Activated naive CD4-positive, alpha-beta T cell treated with anti-CD3 and anti-CD28 coated beads for 36 hours (primary cell): ENCODE data around the gene PIF1. TPM values are rescaled to one million over a fixed set of nuclear protein-coding genes. Genes with fewer than 3 reads are reported as not detected.
A peak's percentile ranks its signal among the peaks of the same experiment; 100 is the strongest.

Experiments used
- CTCF ChIA-PET: fragments of 350-600 bp; sonication (Branson Sonifier 250); formaldehyde crosslinking; loops from one replicate; lab custom pipeline; 2021; ENCODE audit warnings: antibody characterized with exemption; lab: Charles Lee
- DNase-seq: peaks from one replicate; pipeline ENCODE4 v3.0.0-alpha.2; 2020
- H3K27ac Mint-ChIP-seq: one replicate; pipeline ENCODE4 v1.8.0; 2021; ENCODE audit warnings: mild to moderate bottlenecking, mixed read lengths
- H3K27me3 Mint-ChIP-seq: one replicate; pipeline ENCODE4 v1.8.0; 2021; ENCODE audit warnings: low read depth, mixed read lengths
- H3K36me3 Mint-ChIP-seq: one replicate; pipeline ENCODE4 v1.8.0; 2021; ENCODE audit warnings: low read depth, mixed read lengths
- H3K4me1 Mint-ChIP-seq: one replicate; pipeline ENCODE4 v1.8.0; 2021; ENCODE audit warnings: low read depth, mixed read lengths
- H3K4me3 Mint-ChIP-seq: one replicate; pipeline ENCODE4 v1.8.0; 2021; ENCODE audit warnings: mild to moderate bottlenecking, moderate library complexity, mixed read lengths
- H3K9me3 Mint-ChIP-seq: one replicate; pipeline ENCODE4 v1.8.0; 2021; ENCODE audit warnings: mixed read lengths
- intact Hi-C: fragments of 100-400 bp; cut with micrococcal nuclease; formaldehyde crosslinking; loops from one replicate; pipeline ENCODE4 v1.15.1; 2023
- total RNA-seq, 2 experiments: library from RNA; stranded (reverse); gene quantifications; one replicate each; pipeline ENCODE4 v1.2.3, GENCODE V29; 2021

The PIF1 gene
- 10 to 100 TPM; 38.4 to 43.9 TPM for total RNA-seq

GRCh38 chr15:64825431-64826294 is at the start of gene PIF1:
PIF1 (minus strand) TSS chr15:64825647; CDS start chr15:64824335, 1,312 bp downstream.
- DNase-seq = peak; percentile 95
- H3K36me3 Mint-ChIP-seq = peaks cover 6% of the 10 kb centered on the region
- H3K4me3 Mint-ChIP-seq = peak within 1 kb of the TSS; percentile 84
- H3K27me3 Mint-ChIP-seq = peaks cover 8% of the 10 kb centered on the region
- CTCF ChIA-PET = interaction anchor here (0.8 to 1.7 kb wide), 4 partner anchors 10 to 69 kb away, joined by 3 to 8 read pairs (median 4); no protein-coding TSS in a partner anchor
- H3K4me1 Mint-ChIP-seq = peaks cover 20% of the 10 kb centered on the region
- H3K27ac Mint-ChIP-seq = peak within 1 kb of the TSS; percentile 81
- H3K9me3 Mint-ChIP-seq = no peaks in the 10 kb centered on the region
- intact Hi-C loops = loop anchor here (1.0 to 2.0 kb wide), 5 partner anchors 10 to 203 kb away; partner anchors contain the start of genes MTFMT and PLEKHO2

- H3K36me3 Mint-ChIP-seq = peaks cover 3% of the 10 kb centered on the region
- intact Hi-C loops = no loop called here
- H3K27me3 Mint-ChIP-seq = no peaks in the 10 kb centered on the region
- CTCF ChIA-PET = no interaction called here
- DNase-seq = no peak
- H3K4me3 Mint-ChIP-seq = no peak overlapping the region
- H3K9me3 Mint-ChIP-seq = no peaks in the 10 kb centered on the region
- peaks cover 3% of the 10 kb centered on the region for H3K4me1 Mint-ChIP-seq
- no peak overlapping the region for H3K27ac Mint-ChIP-seq
Measured at GRCh38 chr15:64870353-64870752, 44.9 kb upstream of the PIF1 start.

GRCh38 chr15:64869501-64869900 is 44.1 kb upstream of the PIF1 start:
- Mint-ChIP-seq H3K27ac (no peak overlapping the region), H3K36me3 (peaks cover 3% of the 10 kb centered on the region), H3K4me1 (peaks cover 3% of the 10 kb centered on the region), H3K4me3 (no peak overlapping the region), H3K27me3 (no peaks in the 10 kb centered on the region), H3K9me3 (no peaks in the 10 kb centered on the region)
- DNase-seq = no peak
- CTCF ChIA-PET = no interaction called here
- intact Hi-C loops = no loop called here

DNA sequence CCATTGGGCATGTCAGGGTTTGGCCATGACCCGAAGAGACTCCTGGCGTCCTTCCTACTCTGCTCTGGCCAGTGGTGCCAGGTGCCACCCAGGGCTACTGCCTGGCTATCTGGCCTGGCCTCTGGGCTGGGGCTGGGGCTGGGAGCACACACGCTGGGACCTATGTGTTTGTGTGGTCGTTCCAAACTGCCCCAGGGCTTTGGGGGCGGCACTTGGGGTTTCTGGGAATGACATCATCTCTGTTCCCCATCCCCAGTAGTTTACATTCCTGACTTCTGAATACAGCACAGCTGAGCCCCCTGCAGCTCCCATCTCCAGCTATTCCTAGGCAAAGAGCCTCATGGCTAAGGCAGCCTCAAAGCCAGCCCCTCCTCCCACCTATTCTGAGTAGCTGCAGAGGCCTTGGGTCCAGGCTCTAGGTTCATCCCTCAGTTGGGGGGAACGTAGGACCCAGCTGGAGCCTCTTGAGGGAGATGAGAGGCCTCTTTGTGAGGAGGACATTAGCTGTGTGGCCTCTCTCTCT is 40.6 kb upstream of the PIF1 start:
- no peaks in the 10 kb centered on the region for H3K9me3 Mint-ChIP-seq
- CTCF ChIA-PET = interaction anchor here (0.6 kb wide), 1 partner anchor 9 kb away, joined by 3 read pairs; no protein-coding TSS in a partner anchor
- peaks cover 12% of the 10 kb centered on the region for H3K36me3 Mint-ChIP-seq
- H3K27me3 Mint-ChIP-seq = no peaks in the 10 kb centered on the region
- no peak overlapping the region for H3K4me3 Mint-ChIP-seq
- intact Hi-C loops = no loop called here
- no peak overlapping the region for H3K27ac Mint-ChIP-seq
- H3K4me1 Mint-ChIP-seq = no peaks in the 10 kb centered on the region
- no peak for DNase-seq

DNA sequence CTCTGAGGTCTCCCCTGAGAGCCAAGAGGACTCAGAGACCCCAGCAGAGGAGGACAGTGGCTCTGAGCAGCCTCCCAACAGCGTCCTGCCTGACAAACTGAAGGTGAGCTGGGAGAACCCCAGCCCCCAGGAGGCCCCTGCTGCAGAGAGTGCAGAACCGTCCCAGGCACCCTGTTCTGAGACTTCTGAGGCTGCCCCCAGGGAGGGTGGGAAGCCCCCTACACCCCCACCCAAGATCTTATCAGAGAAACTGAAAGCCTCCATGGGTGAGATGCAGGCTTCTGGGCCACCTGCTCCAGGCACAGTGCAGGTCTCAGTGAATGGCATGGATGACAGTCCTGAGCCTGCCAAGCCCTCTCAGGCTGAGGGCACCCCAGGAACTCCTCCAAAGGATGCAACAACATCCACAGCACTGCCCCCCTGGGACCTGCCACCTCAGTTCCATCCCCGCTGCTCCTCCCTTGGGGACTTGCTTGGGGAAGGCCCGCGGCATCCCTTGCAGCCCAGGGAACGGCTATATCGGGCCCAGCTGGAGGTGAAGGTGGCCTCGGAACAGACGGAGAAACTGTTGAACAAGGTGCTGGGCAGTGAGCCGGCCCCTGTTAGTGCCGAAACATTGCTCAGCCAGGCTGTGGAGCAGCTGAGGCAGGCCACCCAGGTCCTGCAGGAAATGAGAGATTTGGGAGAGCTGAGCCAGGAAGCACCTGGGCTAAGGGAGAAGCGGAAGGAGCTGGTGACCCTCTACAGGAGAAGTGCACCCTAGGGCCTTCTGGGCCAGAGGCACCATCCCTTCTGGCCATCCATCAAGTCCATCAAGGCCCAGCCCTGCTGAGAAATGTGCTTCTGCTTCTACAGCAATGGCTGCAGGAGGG is 39.9 kb upstream of the PIF1 start:
- no peak overlapping the region for H3K4me3 Mint-ChIP-seq
- H3K9me3 Mint-ChIP-seq = no peaks in the 10 kb centered on the region
- no peaks in the 10 kb centered on the region for H3K4me1 Mint-ChIP-seq
- CTCF ChIA-PET = interaction anchor here (0.6 to 1.2 kb wide), 2 partner anchors 9 to 54 kb away, joined by 3 to 5 read pairs; no protein-coding TSS in a partner anchor
- no peak for DNase-seq
- intact Hi-C loops = no loop called here
- H3K27ac Mint-ChIP-seq = no peak overlapping the region
- no peaks in the 10 kb centered on the region for H3K27me3 Mint-ChIP-seq
- peaks cover 13% of the 10 kb centered on the region for H3K36me3 Mint-ChIP-seq

DNA sequence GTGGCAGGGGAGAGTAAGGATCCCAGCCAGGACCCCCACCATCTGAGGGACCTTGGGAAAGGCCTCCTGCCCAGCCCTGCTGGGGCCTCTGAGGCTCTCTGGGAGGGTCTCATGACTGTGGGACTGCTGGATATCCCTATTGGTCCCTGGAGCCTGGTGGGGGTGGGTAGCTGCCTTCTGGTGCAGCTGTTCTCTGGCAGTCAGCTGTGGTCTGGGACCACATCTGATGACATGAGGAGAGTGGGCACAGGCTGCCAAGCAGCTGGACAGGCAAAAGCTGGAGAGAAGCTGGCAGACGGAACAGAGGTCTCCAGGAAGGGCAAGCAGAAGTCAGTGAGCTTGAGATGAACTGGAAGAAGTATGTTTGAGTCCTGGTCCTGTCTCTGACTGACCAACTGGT is 38.6 kb upstream of the PIF1 start:
- H3K36me3 Mint-ChIP-seq = peaks cover 10% of the 10 kb centered on the region
- no peaks in the 10 kb centered on the region for H3K4me1 Mint-ChIP-seq
- H3K4me3 Mint-ChIP-seq = no peak overlapping the region
- intact Hi-C loops = no loop called here
- H3K27me3 Mint-ChIP-seq = no peaks in the 10 kb centered on the region
- DNase-seq = no peak
- CTCF ChIA-PET = interaction anchor here (0.6 to 1.4 kb wide), 3 partner anchors 55 to 136 kb away, joined by 3 to 4 read pairs (median 3); no protein-coding TSS in a partner anchor
- no peaks in the 10 kb centered on the region for H3K9me3 Mint-ChIP-seq
- H3K27ac Mint-ChIP-seq = no peak overlapping the region

DNA sequence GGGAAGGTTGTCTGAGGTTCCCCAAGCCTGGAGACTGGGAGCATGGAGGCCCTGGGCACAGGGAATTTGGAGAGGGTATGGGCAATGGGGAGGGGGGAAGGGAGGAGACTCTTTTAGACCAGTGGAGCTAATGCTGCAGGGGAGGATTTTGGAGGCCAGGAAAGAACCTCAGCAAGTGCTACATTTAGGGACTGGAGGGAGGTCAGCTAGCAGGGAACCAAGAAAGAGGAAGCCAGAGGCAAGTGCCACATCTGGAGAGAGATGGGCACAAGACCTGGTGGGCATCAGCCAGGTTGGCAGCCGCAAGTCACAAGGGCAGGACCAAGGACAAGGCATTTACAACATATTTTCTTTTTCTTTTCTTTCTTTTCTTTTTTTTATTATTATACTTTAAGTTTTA is 37.0 kb upstream of the PIF1 start:
- H3K4me1 Mint-ChIP-seq = peaks cover 7% of the 10 kb centered on the region
- no peak overlapping the region for H3K27ac Mint-ChIP-seq
- H3K36me3 Mint-ChIP-seq = peaks cover 12% of the 10 kb centered on the region
- no peaks in the 10 kb centered on the region for H3K9me3 Mint-ChIP-seq
- CTCF ChIA-PET = interaction anchor here (0.5 kb wide), 1 partner anchor 20 kb away, joined by 5 read pairs; no protein-coding TSS in a partner anchor
- H3K4me3 Mint-ChIP-seq = no peak overlapping the region
- intact Hi-C loops = no loop called here
- H3K27me3 Mint-ChIP-seq = no peaks in the 10 kb centered on the region
- DNase-seq = no peak

DNA sequence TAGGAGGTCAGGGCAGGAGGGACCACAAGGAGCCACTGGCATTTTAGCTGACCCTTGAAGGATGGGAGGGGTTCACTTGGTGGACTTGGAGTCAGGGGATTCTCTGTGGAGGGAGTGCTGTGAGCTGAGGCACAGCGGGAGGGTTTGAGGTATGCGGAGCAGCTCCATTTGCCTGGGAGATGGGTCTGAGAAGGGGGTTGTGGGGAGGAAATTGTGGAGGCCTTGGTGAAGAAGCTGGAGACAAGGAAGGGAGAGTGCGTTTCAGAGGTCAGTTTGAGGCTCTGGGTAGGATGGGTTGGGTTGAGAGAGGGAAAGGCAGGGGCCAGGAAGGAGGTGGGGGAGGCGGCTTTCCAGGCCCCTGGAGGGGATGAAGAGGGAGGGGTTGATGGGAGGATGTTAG is 36.5 kb upstream of the PIF1 start:
- no peak overlapping the region for H3K27ac Mint-ChIP-seq
- peaks cover 12% of the 10 kb centered on the region for H3K4me1 Mint-ChIP-seq
- no peaks in the 10 kb centered on the region for H3K9me3 Mint-ChIP-seq
- no peak overlapping the region for H3K4me3 Mint-ChIP-seq
- intact Hi-C loops = no loop called here
- CTCF ChIA-PET = interaction anchor here (0.5 kb wide), 1 partner anchor 20 kb away, joined by 5 read pairs; no protein-coding TSS in a partner anchor
- no peaks in the 10 kb centered on the region for H3K27me3 Mint-ChIP-seq
- peaks cover 12% of the 10 kb centered on the region for H3K36me3 Mint-ChIP-seq
- DNase-seq = no peak

GRCh38 chr15:64861331-64861730 is 35.9 kb upstream of the PIF1 start:
- H3K4me1 Mint-ChIP-seq = peaks cover 16% of the 10 kb centered on the region
- intact Hi-C loops = no loop called here
- CTCF ChIA-PET = no interaction called here
- DNase-seq = no peak
- no peaks in the 10 kb centered on the region for H3K27me3 Mint-ChIP-seq
- H3K36me3 Mint-ChIP-seq = peaks cover 12% of the 10 kb centered on the region
- H3K9me3 Mint-ChIP-seq = no peaks in the 10 kb centered on the region
- H3K27ac Mint-ChIP-seq = no peak overlapping the region
- H3K4me3 Mint-ChIP-seq = no peak overlapping the region

- peaks cover 22% of the 10 kb centered on the region for H3K36me3 Mint-ChIP-seq
- DNase-seq = no peak
- no peaks in the 10 kb centered on the region for H3K27me3 Mint-ChIP-seq
- intact Hi-C loops = no loop called here
- H3K9me3 Mint-ChIP-seq = no peaks in the 10 kb centered on the region
- H3K4me3 Mint-ChIP-seq = no peak overlapping the region
- peaks cover 33% of the 10 kb centered on the region for H3K4me1 Mint-ChIP-seq
- no peak overlapping the region for H3K27ac Mint-ChIP-seq
- CTCF ChIA-PET = interaction anchor here (0.9 to 1.7 kb wide), 2 partner anchors 18 to 23 kb away, joined by 3 read pairs; no protein-coding TSS in a partner anchor
Measured at GRCh38 chr15:64859226-64859625, 33.8 kb upstream of the PIF1 start.

DNA sequence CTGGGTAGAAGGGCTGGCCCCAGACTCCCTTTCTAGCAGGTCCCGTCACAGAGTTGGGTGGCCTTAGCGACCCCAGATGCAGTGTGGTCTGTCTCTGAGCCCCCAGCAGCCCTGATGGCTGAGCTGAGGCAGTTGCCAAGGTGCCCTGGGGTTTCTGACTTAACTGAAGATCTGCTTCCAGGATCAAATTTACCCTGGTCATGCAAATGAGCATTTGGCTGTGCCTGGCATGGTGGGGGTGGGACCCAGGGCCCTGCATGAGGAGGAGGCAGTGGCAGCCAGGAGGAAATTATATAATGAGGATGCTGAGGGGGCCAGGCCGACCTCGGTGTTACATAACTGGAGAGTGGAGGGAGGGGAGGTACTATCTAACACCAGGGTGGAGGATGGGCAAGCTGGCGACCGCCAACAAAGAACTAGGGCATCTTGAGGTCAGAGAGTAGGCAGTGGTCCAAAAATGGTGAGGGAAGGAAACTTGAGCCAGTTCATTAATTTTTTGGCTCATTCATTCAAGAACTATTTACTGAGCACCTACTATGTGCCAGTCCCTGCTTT is 32.7 kb upstream of the PIF1 start:
- H3K27me3 Mint-ChIP-seq = no peaks in the 10 kb centered on the region
- CTCF ChIA-PET = interaction anchor here (0.6 kb wide), 1 partner anchor 34 kb away, joined by 3 read pairs; no protein-coding TSS in a partner anchor
- H3K4me1 Mint-ChIP-seq = peaks cover 35% of the 10 kb centered on the region
- intact Hi-C loops = no loop called here
- no peak for DNase-seq
- H3K27ac Mint-ChIP-seq = no peak overlapping the region
- H3K4me3 Mint-ChIP-seq = no peak overlapping the region
- peaks cover 20% of the 10 kb centered on the region for H3K36me3 Mint-ChIP-seq
- no peaks in the 10 kb centered on the region for H3K9me3 Mint-ChIP-seq
